CD4-positive, alpha-beta T cell treated with Interleukin-6 at 100 ng/mL for 8 hours (primary cell): ENCODE data around the gene RIC1.
"Not testable (repeated sequence)": the region's sequence is repeated elsewhere in the genome, so short reads cannot be mapped to it uniquely, and the experiment has no call there.

Experiments used
- DNase-seq: peaks from one replicate; pipeline ENCODE4 v3.0.0-alpha.2; 2020; ENCODE audit warnings: mixed read lengths, low spot score

The RIC1 gene

GRCh38 chr9:5786370-5787127, 157.6 kb downstream of the RIC1 start:
- no peak for DNase-seq

GRCh38 chr9:5787220-5787619, 158.3 kb downstream of the RIC1 start:
- DNase-seq: no peak

- DNase-seq: no peak
Measured at GRCh38 chr9:5787759-5788302, 158.9 kb downstream of the RIC1 start.

- DNase-seq: no peak
Measured at GRCh38 chr9:5789489-5789888, 160.6 kb downstream of the RIC1 start.

GRCh38 chr9:5790923-5791322, 162.0 kb downstream of the RIC1 start:
- DNase-seq: no peak

GRCh38 chr9:5791870-5792269, 163.0 kb downstream of the RIC1 start:
- no peak for DNase-seq

- DNase-seq: peak; percentile 7
Measured at GRCh38 chr9:5793812-5794211, 164.9 kb downstream of the RIC1 start.

- no peak for DNase-seq
Measured at GRCh38 chr9:5796298-5796697, 167.4 kb downstream of the RIC1 start.

- no peak for DNase-seq
Measured at GRCh38 chr9:5798581-5798980, 169.7 kb downstream of the RIC1 start.

GRCh38 chr9:5799314-5799713, 170.4 kb downstream of the RIC1 start:
- DNase-seq: peak; percentile 4

GRCh38 chr9:5800378-5800777, 171.5 kb downstream of the RIC1 start:
- DNase-seq: not testable (repeated sequence)

GRCh38 chr9:5800969-5801738, 172.2 kb downstream of the RIC1 start:
- no peak for DNase-seq

- no peak for DNase-seq
Measured at GRCh38 chr9:5801739-5802113, 172.8 kb downstream of the RIC1 start.

GRCh38 chr9:5805478-5805877, 176.6 kb downstream of the RIC1 start:
- DNase-seq: no peak

GRCh38 chr9:5811751-5812150, 182.8 kb downstream of the RIC1 start:
- DNase-seq: no peak

- DNase-seq: no peak
Measured at GRCh38 chr9:5813824-5814223, 184.9 kb downstream of the RIC1 start.

- DNase-seq: no peak
Measured at GRCh38 chr9:5815461-5815860, 186.6 kb downstream of the RIC1 start.

GRCh38 chr9:5817862-5818261, 189.0 kb downstream of the RIC1 start:
- no peak for DNase-seq

GRCh38 chr9:5818424-5819142, 189.7 kb downstream of the RIC1 start:
- DNase-seq: no peak

GRCh38 chr9:5819174-5819573, 190.3 kb downstream of the RIC1 start:
- DNase-seq: no peak

GRCh38 chr9:5820425-5820824, 191.5 kb downstream of the RIC1 start:
- no peak for DNase-seq

- no peak for DNase-seq
Measured at GRCh38 chr9:5825223-5825622, 196.3 kb downstream of the RIC1 start.
